SK-N-SH treated with all-trans-retinoic acid at 6 μM for 48 hours (cell line): ENCODE results near the gene FIGLA.

ENCODE experiments used
- TOX ChIP-seq: fragments of 250-450 bp; sonication (Bioruptor Pico); IDR thresholded peaks from 2 replicates; pipeline ENCODE4 v1.8.0; 2021; ENCODE audit warnings: mild to moderate bottlenecking, moderate library complexity, borderline replicate concordance
- ZNF8 ChIP-seq: fragments of 450-650 bp; formaldehyde crosslinking; IDR thresholded peaks from 2 replicates; pipeline ENCODE4 v1.5.0; 2020; ENCODE audit warnings: mild to moderate bottlenecking, moderate library complexity

- no peak for TF ChIP-seq ZNF8 (CRISPR knock-in tag)
- no peak for TF ChIP-seq TOX
Measured at GRCh38 chr2:70753031-70753430, 37.4 kb downstream of the FIGLA start.
